H1 (cell line): Measurements from ENCODE around the gene SPEF2.

Source experiments
- CHD2 ChIP-seq: IDR thresholded peaks from 2 replicates; pipeline ENCODE4 v1.6.1; 2012; ENCODE audit warnings: low read length, improper control_type of control experiment
- EP300 ChIP-seq, 2 experiments: IDR thresholded peaks; 1 replicate in 1 of 2; 2 replicates in 1 of 2; pipeline ENCODE4 v1.6.1; 2011 to 2012; ENCODE audit warnings: low read depth in 2 of 2, low read length in 2 of 2, mild to moderate bottlenecking in 2 of 2, borderline replicate concordance in 1 of 2, inconsistent platforms in 1 of 2, moderate library complexity in 1 of 2
- EZH2 ChIP-seq: fragments of 200-600 bp; sonication (generic); IDR thresholded peaks from 2 replicates; pipeline ENCODE4 v1.7.1; 2012; ENCODE audit warnings: low read depth, mild to moderate bottlenecking, moderate library complexity, low read length, inconsistent platforms; ENCODE audit not compliant: severe bottlenecking
- HDAC2 ChIP-seq, 2 experiments: fragments of 300-600 bp in 1 of 2; sonication (generic) in 1 of 2; IDR thresholded peaks; 2 replicates each; pipeline ENCODE4 v1.6.1; 2011 to 2012; ENCODE audit warnings: low read depth in 2 of 2, low read length in 2 of 2, mild to moderate bottlenecking in 2 of 2, moderate library complexity in 2 of 2, borderline replicate concordance in 1 of 2, inconsistent platforms in 1 of 2
- HDAC6 ChIP-seq: IDR thresholded peaks from one replicate; pipeline ENCODE4 v1.7.1; 2012; ENCODE audit warnings: low read depth, mild to moderate bottlenecking, inconsistent platforms, low read length, moderate library complexity
- KDM1A ChIP-seq: fragments of 200-600, 300-600 bp; sonication (generic); IDR thresholded peaks from 2 replicates; pipeline ENCODE4 v1.7.1; 2016; ENCODE audit warnings: mild to moderate bottlenecking, low read length, borderline replicate concordance
- POLR2A ChIP-seq, 2 experiments: IDR thresholded peaks; 1 replicate in 1 of 2; 2 replicates in 1 of 2; pipeline ENCODE4 v1.6.1; 2011; ENCODE audit warnings: low read depth in 2 of 2, low read length in 2 of 2, mild to moderate bottlenecking in 2 of 2; ENCODE audit errors: control extremely low read depth in 1 of 2
- POLR2AphosphoS5 ChIP-seq: IDR thresholded peaks from 2 replicates; pipeline ENCODE4 v1.6.1; 2011; ENCODE audit warnings: low read depth, low read length
- RFX5 ChIP-seq: IDR thresholded peaks from 2 replicates; pipeline ENCODE4 v1.6.1; 2011; ENCODE audit warnings: low read depth, low read length, improper control_type of control experiment, borderline replicate concordance
- SP1 ChIP-seq: IDR thresholded peaks from 2 replicates; pipeline ENCODE4 v1.6.1; 2011; ENCODE audit warnings: low read depth, low read length
- YY1 ChIP-seq: IDR thresholded peaks from 2 replicates; pipeline ENCODE4 v1.6.1; 2011; ENCODE audit warnings: low read depth, mild to moderate bottlenecking, low read length
- TF ChIP-seq, protein P1 (sequence below), 3 experiments: IDR thresholded peaks; 1 replicate in 2 of 3; 2 replicates in 1 of 3; pipeline versions ENCODE4 v1.5.1 to v1.6.1; 2011; ENCODE audit warnings: low read length in 3 of 3, mild to moderate bottlenecking in 3 of 3, inconsistent platforms in 2 of 3, low read depth in 1 of 3, moderate library complexity in 1 of 3; ENCODE audit not compliant: insufficient read depth in 1 of 3; ENCODE audit errors: control extremely low read depth in 1 of 3
- TF ChIP-seq, protein P2 (sequence below): IDR thresholded peaks from 2 replicates; pipeline ENCODE4 v1.6.1; 2012; ENCODE audit warnings: inconsistent platforms
- TF ChIP-seq, protein P3 (sequence below): IDR thresholded peaks from 2 replicates; pipeline ENCODE4 v1.6.1; 2012; ENCODE audit warnings: inconsistent platforms

DNA sequence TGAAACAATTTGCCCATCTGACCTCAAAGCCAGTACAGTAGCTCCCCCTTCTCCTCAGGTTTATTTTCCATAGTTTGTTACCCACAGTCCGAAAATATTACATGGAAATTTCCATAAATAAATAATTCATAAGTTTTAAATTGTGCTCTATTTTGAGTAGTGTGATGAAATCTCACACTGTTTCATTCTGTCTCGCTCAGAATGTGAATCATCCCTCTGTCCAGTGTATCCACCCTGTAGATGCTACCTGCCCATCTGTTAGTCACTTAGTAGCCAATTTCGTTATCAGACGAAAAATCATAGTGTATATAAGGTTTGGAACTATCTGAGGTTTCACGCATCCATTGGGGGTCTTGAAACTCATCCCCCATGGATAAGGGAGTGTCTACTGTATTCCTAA lies 138.3 kb downstream of the SPEF2 start:
- TF ChIP-seq EP300 (IDR thresholded peaks at IDR 0.05; ENCODE audit: borderline replicate concordance in 1 of 2, low read depth in 2 of 2, low read length in 2 of 2): no peak
- no peak for TF ChIP-seq CHD2
- no peak for TF ChIP-seq POLR2AphosphoS5
- TF ChIP-seq HDAC6: no peak
- TF ChIP-seq EZH2: no peak
- TF ChIP-seq, protein P1, sequence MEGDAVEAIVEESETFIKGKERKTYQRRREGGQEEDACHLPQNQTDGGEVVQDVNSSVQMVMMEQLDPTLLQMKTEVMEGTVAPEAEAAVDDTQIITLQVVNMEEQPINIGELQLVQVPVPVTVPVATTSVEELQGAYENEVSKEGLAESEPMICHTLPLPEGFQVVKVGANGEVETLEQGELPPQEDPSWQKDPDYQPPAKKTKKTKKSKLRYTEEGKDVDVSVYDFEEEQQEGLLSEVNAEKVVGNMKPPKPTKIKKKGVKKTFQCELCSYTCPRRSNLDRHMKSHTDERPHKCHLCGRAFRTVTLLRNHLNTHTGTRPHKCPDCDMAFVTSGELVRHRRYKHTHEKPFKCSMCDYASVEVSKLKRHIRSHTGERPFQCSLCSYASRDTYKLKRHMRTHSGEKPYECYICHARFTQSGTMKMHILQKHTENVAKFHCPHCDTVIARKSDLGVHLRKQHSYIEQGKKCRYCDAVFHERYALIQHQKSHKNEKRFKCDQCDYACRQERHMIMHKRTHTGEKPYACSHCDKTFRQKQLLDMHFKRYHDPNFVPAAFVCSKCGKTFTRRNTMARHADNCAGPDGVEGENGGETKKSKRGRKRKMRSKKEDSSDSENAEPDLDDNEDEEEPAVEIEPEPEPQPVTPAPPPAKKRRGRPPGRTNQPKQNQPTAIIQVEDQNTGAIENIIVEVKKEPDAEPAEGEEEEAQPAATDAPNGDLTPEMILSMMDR (IDR thresholded peaks at IDR 0.05; ENCODE audit: control extremely low read depth in 1 of 3, insufficient read depth in 1 of 3, low read depth in 1 of 3, low read length in 3 of 3): no peak
- TF ChIP-seq, protein P2, sequence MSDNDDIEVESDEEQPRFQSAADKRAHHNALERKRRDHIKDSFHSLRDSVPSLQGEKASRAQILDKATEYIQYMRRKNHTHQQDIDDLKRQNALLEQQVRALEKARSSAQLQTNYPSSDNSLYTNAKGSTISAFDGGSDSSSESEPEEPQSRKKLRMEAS: no peak
- TF ChIP-seq, protein P3, sequence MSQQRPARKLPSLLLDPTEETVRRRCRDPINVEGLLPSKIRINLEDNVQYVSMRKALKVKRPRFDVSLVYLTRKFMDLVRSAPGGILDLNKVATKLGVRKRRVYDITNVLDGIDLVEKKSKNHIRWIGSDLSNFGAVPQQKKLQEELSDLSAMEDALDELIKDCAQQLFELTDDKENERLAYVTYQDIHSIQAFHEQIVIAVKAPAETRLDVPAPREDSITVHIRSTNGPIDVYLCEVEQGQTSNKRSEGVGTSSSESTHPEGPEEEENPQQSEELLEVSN: no peak
- no peak for TF ChIP-seq SP1
- TF ChIP-seq KDM1A: no peak
- no peak for TF ChIP-seq YY1
- TF ChIP-seq POLR2A (IDR thresholded peaks at IDR 0.05; ENCODE audit: control extremely low read depth in 1 of 2, low read depth in 2 of 2, low read length in 2 of 2): no peak
- TF ChIP-seq HDAC2 (IDR thresholded peaks at IDR 0.05; ENCODE audit: borderline replicate concordance in 1 of 2, low read depth in 2 of 2, low read length in 2 of 2): no peak
- TF ChIP-seq RFX5: no peak
